PC-3 (cell line): ENCODE data around the gene PHLDA3. TPM values are rescaled to one million over a fixed set of nuclear protein-coding genes. Genes with fewer than 3 reads are reported as not detected.

Experiments used
- ATAC-seq: fragments of 200-7000 bp; cut with Tn5 transposase; 2 replicates; pipeline ENCODE4 v1.9.1; 2020; ENCODE audit warnings: mild to moderate bottlenecking, moderate library complexity
- BruUV-seq: library from RNA; stranded (reverse); fragments of 400-500 nt; replicated peaks from 2 replicates; lab custom pipeline; 2021; lab: Mats Ljungman, UMichigan
- CTCF ChIA-PET: fragments of 300-600 bp; sonication (Branson Sonifier 250); formaldehyde crosslinking; loops from one replicate; lab custom pipeline; 2022; ENCODE audit warnings: antibody characterized with exemption; lab: Charles Lee
- POLR2A ChIA-PET: fragments of 300-600 bp; sonication (Branson Sonifier 250); formaldehyde crosslinking; loops from one replicate; lab custom pipeline; 2022; ENCODE audit warnings: antibody characterized with exemption; ENCODE audit not compliant: unreplicated experiment; lab: Charles Lee
- DNase-seq: peaks from one replicate; pipeline ENCODE4 v3.0.0-alpha.2; 2015
- H2AFZ ChIP-seq: fragments of 300-600 bp; sonication (generic); 2 replicates; pipeline ENCODE4 v1.6.0; 2016; ENCODE audit warnings: antibody characterized with exemption, low read length
- H3F3A ChIP-seq: fragments of 300-600 bp; sonication (generic); one replicate; pipeline ENCODE4 v1.6.0; 2017; ENCODE audit warnings: antibody characterized with exemption, low read length, control low read depth, mild to moderate bottlenecking; ENCODE audit not compliant: unreplicated experiment
- H3K27ac ChIP-seq: fragments of 300-600 bp; sonication (generic); 2 replicates; pipeline ENCODE4 v1.5.1; 2016; ENCODE audit warnings: mild to moderate bottlenecking, low read length
- H3K27me3 ChIP-seq: fragments of 300-600 bp; sonication (generic); 2 replicates; pipeline ENCODE4 v1.6.1; 2016; ENCODE audit warnings: low read length, mixed read lengths
- H3K36me3 ChIP-seq: fragments of 300-600 bp; sonication (generic); 2 replicates; pipeline ENCODE4 v1.6.1; 2016; ENCODE audit warnings: low read depth, mixed run types, low read length, mixed read lengths
- H3K4me1 ChIP-seq: fragments of 300-600 bp; sonication (generic); 2 replicates; pipeline ENCODE4 v1.5.1; 2016; ENCODE audit warnings: low read length; ENCODE audit not compliant: insufficient read depth
- H3K4me2 ChIP-seq: fragments of 300-600 bp; sonication (generic); 2 replicates; pipeline ENCODE4 v1.6.0; 2016; ENCODE audit warnings: low read length
- H3K4me3 ChIP-seq: fragments of 300-600 bp; sonication (generic); 2 replicates; pipeline ENCODE4 v1.5.1; 2016; ENCODE audit warnings: mild to moderate bottlenecking, low read length, mixed read lengths
- H3K79me2 ChIP-seq: fragments of 300-600 bp; sonication (generic); 2 replicates; pipeline ENCODE4 v1.6.1; 2017; ENCODE audit warnings: low read length, mixed read lengths
- H3K9ac ChIP-seq: fragments of 300-600 bp; sonication (generic); 2 replicates; pipeline ENCODE4 v1.6.0; 2016; ENCODE audit warnings: mild to moderate bottlenecking, low read length
- H3K9me2 ChIP-seq: fragments of 300-600 bp; sonication (generic); replicated peaks from 2 replicates; pipeline ENCODE4 v1.6.1; 2016; ENCODE audit warnings: mixed run types, low read length, mixed read lengths
- H3K9me3 ChIP-seq: fragments of 300-600 bp; sonication (generic); 2 replicates; pipeline ENCODE4 v1.6.1; 2016; ENCODE audit warnings: low read length, mixed read lengths
- H4K20me1 ChIP-seq: fragments of 300-600 bp; sonication (generic); 2 replicates; pipeline ENCODE4 v1.6.1; 2016; ENCODE audit warnings: low read length, mixed read lengths
- EZH2 ChIP-seq: fragments of 300-600 bp; sonication (generic); IDR thresholded peaks from one replicate; pipeline ENCODE4 v1.6.1; 2017; ENCODE audit warnings: antibody characterized with exemption, mild to moderate bottlenecking, low read length; ENCODE audit not compliant: unreplicated experiment
- EZH2phosphoT487 ChIP-seq: fragments of 300-600 bp; sonication (generic); IDR thresholded peaks from 2 replicates; pipeline ENCODE4 v1.6.1; 2018; ENCODE audit warnings: mild to moderate bottlenecking, antibody characterized with exemption, low read length, borderline replicate concordance
- intact Hi-C: fragments of 100-400 bp; cut with micrococcal nuclease; formaldehyde crosslinking; loops from 2 replicates; pipeline ENCODE4 v1.9.0; 2023
- total RNA-seq: library from RNA; depleted of rRNA; stranded (reverse); fragments of >200 nt; gene quantifications from 2 replicates; pipeline ENCODE4 v1.2.3, GENCODE V29; 2014
- TF ChIP-seq, protein P1 (sequence below): fragments of 300-600 bp; sonication (generic); conservative IDR thresholded peaks from 2 replicates; pipeline ENCODE4 v1.5.1; 2017; ENCODE audit warnings: antibody characterized with exemption, low read depth, mild to moderate bottlenecking, low read length

PHLDA3 gene
- total RNA-seq, 1 experiment from 2014 or later = 216 TPM

DNA sequence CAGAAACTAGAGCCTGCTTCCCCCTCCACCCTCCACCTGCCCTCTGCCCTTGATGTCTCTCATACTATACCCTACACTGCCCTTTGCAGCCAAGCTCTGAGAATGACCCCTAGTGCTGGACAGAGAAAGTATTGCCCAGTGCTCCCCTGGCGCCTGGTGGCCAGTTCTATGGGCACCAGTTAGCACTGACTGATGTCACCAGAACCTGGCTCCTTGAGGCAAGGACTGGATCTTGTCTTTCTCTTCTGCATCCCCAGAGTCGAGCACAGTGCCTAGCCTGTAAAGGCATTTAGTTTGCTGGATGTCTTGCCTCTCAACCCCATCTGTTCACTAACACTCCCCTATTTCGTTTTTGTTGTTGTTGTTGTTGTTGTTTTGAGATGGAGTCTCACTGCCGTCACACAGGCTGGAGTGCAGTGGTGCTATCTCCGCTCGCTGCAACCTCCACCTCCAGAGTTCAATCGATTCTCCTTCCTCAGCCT is 5.9 kb downstream of the PHLDA3 start:
- Histone ChIP-seq H4K20me1 (no peaks in the 10 kb centered on the region), H3K36me3 (peaks cover 17% of the 10 kb centered on the region), H2AFZ (no peak overlapping the region), H3K9me2 (no peaks in the 10 kb centered on the region), H3K4me3 (no peak overlapping the region), H3K27ac (peak overlapping the region; percentile 84), H3K4me1 (peaks cover 71% of the 10 kb centered on the region), H3K9me3 (no peaks in the 10 kb centered on the region), H3F3A (peaks cover 13% of the 10 kb centered on the region), H3K27me3 (no peaks in the 10 kb centered on the region), H3K4me2 (no peak overlapping the region), H3K79me2 (peaks cover 37% of the 10 kb centered on the region), H3K9ac (peak overlapping the region; percentile 80)
- TF ChIP-seq EZH2 (no peak), EZH2phosphoT487 (no peak)
- TF ChIP-seq, protein P1, sequence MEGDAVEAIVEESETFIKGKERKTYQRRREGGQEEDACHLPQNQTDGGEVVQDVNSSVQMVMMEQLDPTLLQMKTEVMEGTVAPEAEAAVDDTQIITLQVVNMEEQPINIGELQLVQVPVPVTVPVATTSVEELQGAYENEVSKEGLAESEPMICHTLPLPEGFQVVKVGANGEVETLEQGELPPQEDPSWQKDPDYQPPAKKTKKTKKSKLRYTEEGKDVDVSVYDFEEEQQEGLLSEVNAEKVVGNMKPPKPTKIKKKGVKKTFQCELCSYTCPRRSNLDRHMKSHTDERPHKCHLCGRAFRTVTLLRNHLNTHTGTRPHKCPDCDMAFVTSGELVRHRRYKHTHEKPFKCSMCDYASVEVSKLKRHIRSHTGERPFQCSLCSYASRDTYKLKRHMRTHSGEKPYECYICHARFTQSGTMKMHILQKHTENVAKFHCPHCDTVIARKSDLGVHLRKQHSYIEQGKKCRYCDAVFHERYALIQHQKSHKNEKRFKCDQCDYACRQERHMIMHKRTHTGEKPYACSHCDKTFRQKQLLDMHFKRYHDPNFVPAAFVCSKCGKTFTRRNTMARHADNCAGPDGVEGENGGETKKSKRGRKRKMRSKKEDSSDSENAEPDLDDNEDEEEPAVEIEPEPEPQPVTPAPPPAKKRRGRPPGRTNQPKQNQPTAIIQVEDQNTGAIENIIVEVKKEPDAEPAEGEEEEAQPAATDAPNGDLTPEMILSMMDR = peak; percentile 78
- DNase-seq = peak; percentile 69
- POLR2A ChIA-PET = no interaction called here
- intact Hi-C loops = loop anchor here (2.0 kb wide), 1 partner anchor 14 kb away; no protein-coding TSS in a partner anchor
- no peak for ATAC-seq
- BruUV-seq = no TSS peak
- CTCF ChIA-PET = interaction anchor here (0.7 to 3.4 kb wide), 3 partner anchors 9 to 27 kb away, joined by 3 to 31 read pairs (median 7); no protein-coding TSS in a partner anchor

GRCh38 chr1:201461645-201462441 is 7.1 kb downstream of the PHLDA3 start:
- POLR2A ChIA-PET = interaction anchor here (0.5 to 1.6 kb wide), 5 partner anchors 14 to 416 kb away, joined by 3 to 7 read pairs (median 4); no protein-coding TSS in a partner anchor
- ATAC-seq (peak; percentile 70), DNase-seq (peak; percentile 100)
- Histone ChIP-seq H4K20me1 (no peaks in the 10 kb centered on the region), H3K27me3 (no peaks in the 10 kb centered on the region), H3K9me3 (no peaks in the 10 kb centered on the region), H3K79me2 (peaks cover 24% of the 10 kb centered on the region), H2AFZ (peak overlapping the region; percentile 21), H3F3A (peaks cover 13% of the 10 kb centered on the region), H3K27ac (peak overlapping the region; percentile 84), H3K4me3 (peak overlapping the region; percentile 37), H3K36me3 (peaks cover 17% of the 10 kb centered on the region), H3K4me2 (peak overlapping the region; percentile 73), H3K4me1 (peaks cover 69% of the 10 kb centered on the region), H3K9ac (peak overlapping the region; percentile 80), H3K9me2 (no peaks in the 10 kb centered on the region)
- intact Hi-C loops = loop anchor here (1.0 to 2.0 kb wide), 3 partner anchors 13 to 27 kb away; no protein-coding TSS in a partner anchor
- TSS peak; percentile 98 for BruUV-seq
- CTCF ChIA-PET = interaction anchor here (0.5 to 3.4 kb wide), 6 partner anchors 13 to 29 kb away, joined by 3 to 31 read pairs (median 4); no protein-coding TSS in a partner anchor
- TF ChIP-seq EZH2 = no peak
- TF ChIP-seq, protein P1 = no peak
- TF ChIP-seq EZH2phosphoT487 = no peak
